HG03565 (cell line): ENCODE data around the gene CBX2.

Source experiments
- ATAC-seq: cut with Tn5 transposase; IDR thresholded peaks from one replicate; pipeline ENCODE4 v1.9.1; 2021; ENCODE audit warnings: mild to moderate bottlenecking, moderate library complexity; ENCODE audit not compliant: unreplicated experiment

CBX2 gene

DNA sequence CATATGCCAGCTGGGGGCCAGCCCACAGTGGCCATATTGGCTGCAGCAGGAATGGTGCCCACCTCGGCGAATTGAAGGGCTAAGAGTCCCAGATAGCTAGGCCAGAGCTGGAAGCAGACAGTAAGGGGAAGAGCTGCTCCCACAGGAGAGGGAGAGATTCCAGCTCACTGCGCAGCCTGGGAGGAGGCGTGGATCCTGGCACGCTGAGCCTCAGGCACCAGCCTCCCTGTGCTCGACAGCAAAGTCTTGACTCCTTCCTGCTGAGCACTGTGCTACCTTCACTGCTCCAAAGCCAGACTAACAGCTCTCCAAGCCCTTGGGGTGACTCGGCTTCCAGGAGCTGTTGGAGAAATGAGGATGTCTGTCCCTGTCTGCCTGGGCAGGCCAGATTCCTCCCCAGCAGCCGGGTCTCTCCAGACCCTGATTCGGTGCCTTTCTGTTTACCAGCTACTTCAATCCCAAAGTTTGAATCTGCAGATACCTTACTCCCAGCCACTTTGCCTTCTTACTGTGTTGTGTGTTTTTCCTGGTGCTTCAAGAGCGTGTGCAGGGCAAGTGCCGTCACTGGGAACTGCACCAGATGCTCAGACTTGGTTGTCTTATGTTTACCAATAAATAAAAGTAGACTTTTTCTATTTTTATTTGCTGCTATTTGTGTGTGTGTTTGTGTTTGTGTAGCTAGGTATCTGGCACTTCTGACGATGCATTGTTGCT, 9.1 kb downstream of the CBX2 start:
- ATAC-seq = no peak

DNA sequence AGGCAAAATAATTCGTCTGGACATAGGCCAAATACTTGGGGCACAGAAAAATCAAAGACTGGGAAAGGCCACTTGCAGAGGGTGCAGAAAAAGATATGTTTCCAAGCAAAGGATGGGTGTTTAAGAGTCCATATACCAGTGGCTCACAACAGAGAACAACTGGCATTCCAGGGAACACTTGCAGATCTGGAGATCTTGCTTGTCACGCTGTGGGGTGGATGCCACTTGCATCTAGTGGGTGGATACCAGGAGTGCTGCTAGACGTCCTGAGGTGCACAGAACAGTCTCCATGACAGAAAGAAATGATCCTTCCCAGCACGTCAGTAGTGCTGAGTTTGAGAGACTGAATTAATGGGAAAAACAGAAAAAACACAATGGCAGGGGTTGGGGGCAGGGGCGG, 10.5 kb downstream of the CBX2 start:
- ATAC-seq = no peak

DNA sequence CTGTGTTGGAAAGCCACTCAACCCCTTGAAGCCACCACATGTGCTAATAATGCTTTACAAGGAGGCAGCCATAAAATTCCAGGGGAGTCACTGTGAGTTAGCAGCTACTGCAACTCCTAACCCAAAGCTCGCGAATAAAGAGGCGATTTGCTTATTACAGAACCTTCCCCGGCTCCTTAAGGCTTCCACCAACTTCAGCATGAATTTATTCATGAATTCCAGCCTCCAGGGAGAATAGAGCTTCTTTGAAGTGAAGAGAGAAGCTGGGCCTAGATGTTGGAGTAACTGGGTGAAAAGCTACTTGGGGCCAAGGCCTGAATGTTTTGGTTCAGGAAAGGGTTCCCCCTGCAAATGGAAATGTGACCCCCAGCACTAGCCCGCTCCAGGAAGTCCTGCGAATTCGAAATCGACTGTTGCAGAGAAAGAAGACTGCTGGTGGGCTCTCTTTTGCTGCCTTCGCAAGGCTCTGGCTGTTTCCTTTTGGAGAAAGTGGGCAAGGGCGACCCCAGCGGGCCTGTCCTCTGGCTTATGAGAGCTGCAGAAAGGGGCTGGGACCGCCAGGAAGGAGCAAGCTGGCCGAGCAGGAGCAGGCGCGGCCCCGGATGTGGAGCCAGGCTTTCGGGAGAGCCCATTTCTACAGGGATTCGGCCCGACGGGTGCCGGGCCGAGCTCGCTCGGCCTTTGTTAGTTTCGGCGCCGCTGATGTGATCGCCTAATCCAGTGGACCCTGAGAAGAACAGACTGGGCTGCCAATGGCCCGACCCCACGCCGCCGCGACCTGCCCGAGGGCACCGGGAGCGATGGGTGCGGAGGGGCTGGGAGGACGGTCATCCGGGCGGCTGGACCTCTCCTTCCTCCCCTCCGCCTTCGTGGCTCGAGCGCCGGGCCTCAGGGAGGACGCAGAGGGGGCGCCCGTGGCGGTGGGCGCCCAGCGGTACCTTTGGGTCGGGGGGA, 11.3 kb downstream of the CBX2 start:
- no peak for ATAC-seq

DNA sequence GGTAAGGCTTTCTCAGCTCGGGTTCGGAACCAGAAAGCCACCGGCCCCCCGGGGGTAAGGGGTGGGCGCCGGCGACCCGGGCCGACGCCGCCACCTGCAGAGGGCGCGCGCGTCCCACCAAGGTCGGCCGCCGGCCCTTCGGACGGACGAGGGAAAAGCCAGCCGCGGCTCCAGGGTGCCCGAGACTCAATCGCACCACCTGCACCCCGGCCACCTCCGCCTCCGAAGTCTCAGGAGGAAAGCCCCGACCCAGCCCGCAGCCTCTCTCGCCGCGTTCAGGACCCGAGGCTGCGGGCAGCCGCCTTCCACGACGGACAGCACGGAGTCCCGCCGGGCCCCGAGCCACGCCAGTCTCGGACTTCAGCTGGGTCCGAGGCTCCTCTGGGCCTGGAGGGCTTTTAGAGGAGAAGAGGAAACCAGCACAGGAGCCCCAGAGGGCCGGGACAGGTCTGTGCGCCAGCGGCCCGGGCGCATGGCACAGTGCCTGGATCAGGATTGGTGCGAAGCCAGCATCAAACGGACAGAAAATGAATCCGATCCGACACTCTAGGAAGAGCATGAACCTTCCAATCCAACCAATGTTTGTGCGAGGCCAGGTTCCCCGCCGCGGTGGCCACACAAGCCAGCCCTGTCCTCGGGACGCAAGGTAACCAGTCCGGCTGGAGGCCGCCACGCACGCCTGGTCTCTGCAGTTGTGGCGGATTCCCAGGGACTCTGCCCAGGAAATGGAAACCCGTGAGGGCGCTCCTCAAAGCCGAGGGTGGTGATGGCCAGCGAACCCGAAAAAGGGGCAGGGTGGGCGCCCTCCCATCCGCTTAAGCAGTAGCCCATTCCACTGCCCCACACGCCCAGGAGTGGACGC, 12.2 kb downstream of the CBX2 start:
- no peak for ATAC-seq

DNA sequence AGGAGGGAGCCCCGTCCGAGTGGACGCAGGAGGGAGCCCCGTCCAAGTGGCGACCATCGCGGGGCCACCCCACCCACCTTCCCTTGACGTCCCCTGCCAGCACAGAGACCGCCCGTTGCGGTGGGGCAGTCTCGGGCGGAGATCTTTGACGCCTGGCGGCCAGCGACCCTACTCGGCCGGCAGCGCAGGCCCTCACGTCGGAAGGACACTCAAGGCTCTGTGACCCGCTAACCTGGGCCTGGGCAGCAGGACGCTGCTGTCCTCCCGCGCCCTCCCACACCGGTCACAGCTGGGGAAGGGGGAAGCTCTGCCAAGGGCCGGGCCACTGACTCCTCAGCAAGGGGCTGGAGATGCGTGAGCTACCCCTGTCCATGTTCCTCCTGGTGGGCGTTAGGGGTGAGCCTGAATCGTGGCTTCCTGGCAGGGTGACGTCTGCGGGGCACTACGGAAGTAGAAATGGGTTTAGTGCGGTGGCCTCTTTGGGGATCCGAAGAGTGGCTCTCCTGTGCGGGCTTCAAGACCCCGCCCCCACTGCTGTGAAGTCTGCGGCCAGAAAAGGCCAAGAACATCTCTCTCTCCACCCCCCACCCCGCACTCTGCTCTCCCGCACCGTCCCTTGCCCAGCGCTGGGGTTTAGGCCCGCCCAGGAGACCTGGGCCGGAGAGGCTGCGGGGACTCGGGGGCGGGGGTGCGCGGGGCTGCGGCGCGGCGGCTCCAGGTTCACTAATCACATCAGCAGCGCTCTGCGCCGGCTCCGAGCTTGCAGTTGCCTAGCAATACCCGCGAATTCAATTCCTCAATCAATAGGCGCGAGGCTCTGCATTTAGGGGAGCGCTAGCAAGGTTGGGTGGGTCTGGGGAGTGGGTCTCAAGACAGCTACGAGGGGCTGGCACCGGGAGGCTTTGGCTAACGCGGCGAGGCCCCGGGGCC, 13.1 kb downstream of the CBX2 start:
- ATAC-seq = no peak

DNA sequence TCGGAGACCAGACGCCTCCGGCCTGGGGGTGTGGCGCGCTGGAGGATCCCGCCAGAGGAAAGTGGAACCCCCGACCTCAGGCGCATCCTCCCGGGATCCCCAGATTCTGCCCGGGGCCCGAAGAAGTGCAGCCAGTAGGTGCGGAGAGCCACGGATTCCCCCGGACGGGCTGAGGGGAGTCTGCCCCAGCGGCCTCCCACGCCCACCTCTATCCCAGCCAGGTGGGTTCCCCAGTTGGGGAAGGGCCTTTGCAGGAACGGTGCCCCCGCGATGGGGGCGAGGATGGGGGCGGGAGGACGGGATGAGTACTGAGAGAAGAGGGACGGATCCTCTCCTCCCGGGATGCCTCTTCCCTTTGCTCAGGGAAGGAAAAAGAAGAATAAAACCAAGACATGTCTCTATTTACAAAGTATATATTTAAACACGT, 13.8 kb downstream of the CBX2 start:
- no peak for ATAC-seq

DNA sequence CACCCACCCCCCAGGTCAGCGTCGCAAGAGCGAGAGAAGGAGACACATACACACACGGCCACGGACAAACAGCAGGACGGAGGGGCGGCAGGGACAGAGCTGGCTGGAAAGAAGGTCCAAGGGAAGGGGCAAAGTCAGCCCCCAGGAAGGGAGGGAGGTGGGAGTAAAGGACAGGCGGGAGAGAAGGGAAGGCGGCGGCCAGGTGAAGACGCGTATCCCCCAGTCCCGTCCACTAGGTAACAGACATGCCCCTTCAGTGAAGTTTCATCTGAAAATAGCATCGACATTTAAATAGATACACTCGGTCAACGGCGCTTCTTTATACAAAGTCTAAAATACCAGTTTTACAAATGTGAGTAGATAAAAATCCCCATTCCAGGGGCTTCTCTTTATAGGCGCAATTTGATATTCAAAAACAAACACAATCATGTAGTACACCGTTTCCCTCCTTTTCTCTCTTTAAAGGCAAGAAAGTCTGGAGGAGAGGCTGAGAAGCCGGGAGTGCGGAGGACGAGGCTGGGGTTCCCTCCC, 14.5 kb downstream of the CBX2 start:
- ATAC-seq = no peak

DNA sequence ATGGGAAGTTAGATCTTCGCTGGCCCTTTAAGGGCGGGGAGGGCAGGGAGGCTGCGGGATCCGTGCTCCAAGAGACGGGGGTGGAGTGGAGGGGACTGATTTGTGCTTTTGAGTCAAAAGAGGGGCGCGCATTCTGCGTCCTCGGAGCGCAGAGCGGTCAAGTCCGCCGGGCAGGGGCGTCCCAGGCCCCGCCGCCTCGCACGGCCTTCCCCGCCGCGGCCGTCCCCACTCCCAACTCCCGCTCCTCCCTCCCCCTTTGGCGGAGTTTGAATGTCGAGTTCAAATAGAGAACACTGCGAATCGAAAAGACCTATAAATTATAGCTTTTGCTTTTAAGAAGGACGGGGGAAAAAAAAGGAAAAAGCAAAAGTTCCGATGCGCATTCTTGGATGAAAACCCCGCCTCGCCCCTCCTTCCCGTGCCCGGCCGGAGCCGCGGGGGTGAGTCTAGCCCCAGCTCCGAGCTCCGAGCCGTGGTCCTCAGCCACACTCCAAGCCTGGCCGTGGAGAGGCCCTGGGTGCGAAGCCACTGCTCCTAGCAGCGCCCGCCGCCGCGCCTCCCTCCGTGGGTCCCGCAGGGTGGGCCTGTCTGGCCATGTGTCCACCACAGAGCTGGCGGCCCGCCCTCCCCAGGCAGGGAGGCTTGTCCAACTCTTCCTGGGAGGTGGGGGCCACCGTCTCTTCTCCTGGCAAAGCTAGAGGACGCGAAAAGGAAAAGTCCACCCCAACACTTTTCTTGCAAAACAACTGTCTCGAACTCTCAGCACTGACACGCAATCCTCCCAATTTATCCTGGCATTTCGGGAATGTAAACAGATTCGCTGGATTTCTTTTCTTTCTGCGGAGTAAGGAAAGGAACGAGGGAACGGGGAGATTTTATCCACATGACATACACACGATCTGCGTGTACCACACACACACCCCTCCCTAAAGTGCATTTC, 15.3 kb downstream of the CBX2 start:
- ATAC-seq = no peak

DNA sequence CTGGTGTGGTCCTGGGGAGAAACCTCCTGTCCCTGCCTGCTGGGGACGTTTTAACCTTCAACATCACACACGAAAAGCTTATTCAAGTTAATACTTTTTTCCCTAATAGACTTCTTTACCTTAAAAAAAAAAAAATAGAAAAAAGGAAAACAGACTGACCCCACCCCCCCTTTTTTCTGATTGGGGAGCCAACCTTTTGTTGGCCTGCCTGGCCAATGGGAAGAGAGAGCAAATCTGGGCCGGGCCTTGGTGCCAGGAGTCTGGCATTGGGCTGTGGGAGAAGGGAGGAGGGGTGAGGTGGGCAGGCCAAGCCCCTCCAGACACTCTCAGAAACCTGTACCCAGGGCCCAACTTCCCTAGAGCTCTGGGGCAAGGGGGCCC, 16.0 kb downstream of the CBX2 start:
- no peak for ATAC-seq

DNA sequence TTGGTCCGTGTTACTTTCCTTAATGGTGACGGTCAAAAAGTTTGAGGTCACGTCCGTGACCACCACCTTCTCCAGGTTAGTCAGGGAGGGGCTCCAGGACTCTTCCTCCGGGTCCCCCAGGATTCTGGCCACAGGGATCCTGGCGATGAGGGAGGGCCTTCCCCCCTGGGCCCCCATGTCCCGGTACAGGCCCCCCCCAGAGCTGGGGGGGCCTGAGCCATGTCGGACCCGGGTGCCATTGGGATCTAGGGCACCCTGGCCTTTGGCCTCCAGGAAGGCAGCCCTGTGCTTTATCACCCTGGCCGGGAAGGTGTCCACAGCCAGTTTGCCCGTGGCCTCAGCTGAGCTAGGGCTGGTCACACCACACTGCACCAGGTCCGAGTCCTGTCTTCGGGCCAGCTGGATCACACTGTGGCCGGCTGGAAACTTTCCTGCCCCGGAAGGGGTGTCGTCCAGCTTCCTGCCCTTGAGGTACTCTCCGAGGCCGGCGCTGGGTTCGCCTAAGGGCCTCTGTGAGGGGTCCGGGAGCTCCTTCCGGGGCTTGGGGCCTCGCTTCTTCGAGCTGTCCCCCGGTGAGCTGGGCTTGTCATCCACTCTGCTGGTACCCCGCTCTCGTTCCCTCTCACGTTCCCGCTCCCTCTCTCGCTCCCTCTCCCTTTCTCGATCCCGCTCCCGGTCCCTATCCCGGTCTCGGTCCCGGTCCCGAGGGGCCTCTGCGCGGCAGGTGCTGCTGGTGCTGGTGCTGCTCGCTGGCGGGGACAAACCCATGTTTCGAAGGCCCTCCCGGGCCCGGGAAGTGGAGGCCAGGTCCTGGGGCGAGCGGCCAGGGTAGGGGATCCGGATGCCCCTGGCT, 16.9 kb downstream of the CBX2 start:
- ATAC-seq = no peak

DNA sequence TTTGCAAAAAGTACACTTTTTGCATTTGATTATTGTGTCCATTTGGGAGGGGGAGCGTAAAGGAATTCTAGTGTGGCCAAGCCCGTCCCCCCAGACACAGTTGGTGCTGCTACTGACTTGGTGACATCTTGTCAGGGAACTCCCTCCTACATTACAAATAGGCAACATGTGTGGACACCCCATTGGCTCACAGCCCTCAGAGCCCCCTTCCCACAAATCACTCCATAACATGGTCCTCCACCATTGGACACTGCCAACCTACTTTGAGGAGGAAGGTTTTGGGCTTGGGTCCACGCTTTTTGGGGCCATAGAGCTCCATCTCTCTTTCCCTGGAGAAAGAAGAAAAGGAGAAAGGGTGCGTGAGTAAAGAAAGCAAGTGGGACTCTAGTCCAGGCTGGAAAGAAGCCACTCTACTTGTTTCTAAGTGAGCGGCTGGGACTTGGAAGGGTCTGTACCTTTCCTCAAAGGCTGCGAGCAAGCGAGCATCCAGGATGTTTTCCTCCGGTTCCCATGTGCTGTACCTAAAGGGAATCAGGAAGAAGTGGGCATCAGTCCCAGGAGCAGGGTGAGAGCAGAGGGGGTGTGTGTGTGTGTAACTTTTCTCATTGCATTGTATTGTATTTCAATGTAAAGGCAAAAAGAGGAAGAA, 18.0 kb downstream of the CBX2 start:
- no peak for ATAC-seq

DNA sequence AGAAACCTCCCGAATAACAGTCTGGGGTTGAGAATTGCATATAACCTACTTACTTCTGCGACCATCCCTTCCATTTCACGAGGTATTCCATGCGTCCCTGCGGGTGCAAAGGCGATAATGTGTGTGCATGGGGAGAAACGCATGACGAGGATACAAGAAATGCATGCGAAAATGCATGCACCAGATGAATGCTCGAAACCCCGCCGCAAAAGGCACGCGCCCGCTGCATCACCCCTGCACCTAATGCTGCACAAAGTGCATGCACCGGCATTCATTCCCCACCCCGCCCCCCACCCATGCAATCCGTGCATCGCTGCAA, 18.5 kb downstream of the CBX2 start:
- ATAC-seq = no peak

DNA sequence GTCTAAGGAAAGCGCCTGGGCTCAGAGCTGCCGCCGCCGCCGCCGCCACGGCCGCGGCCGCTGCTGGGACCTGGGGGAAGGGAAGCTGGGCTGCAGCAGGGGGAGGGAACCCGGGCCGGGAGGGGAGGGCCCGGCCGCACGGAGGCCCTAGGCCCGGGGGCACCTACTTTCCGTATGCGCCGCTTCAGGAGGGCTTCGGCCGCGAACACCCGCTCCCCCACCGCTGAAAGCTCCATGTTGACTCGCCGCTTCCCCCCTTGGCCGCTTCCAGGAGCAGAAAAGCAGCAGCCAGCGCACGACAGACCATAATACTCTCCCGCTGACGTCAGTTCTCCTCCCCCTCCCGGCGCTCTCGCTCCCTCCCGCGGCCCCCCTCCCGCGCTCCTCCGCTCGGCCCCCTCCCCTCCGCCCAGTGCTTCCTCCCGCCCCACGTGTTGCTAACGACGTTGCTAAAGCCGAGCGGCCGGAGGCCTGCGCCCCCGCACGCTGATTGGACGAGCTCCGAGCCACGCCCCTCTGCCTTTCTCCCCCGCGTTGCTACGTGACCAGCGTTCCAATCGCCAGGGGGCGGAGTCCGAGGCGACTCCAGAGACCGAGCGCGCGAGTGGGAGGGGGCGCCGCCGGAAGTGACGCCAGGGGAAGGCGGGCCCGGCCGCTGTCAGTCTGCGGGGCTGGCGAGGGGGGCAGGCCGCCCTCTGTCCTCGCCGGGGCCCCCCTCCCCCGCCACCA, 19.0 kb downstream of the CBX2 start, which contains the start of gene CBX8:
Gene CBX8 (minus strand): TSS at position 315 of the 729 bp plus-strand sequence. CDS start 79 bp downstream, at position 236.
- ATAC-seq = peak; percentile 81

DNA sequence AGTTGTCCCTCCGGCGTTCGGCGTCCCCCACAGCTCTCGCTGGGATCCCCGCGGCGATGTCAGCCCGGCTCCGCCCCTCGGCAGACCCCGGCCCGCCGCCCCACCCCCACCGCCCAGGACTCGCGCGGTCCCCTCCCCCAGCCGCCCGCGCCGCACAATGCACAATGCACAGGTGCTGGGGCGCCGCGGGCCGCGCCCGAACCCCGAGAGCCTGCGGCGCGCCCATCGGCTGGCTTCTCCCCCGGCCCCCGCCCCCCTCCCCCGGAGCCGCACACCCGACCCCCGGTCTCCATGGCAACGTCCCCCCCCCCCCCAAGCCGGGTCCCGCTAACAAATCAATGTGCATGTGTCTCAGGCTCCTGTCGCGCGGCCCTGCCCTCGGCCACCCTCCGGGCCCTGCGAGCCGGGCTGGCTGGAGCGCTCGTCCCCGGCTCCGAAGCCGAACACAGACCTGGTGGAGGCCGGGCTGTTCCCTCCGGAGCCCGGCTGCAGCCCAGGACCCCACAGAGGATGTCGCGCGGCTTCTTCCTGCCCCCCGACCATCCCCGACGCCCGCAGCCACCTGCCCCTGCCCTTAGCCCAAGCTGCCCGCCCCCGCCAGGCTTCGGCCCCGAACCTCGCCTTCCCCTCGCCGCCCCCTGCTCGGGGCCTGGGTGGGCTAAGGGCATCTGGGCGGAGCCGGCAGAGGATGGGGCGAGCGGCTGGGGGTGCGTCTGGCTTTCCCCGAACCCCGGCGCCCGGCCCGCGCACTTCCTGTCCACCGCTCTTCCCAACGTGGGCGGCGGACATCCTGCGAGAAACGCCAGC, 19.7 kb downstream of the CBX2 start:
- no peak for ATAC-seq

DNA sequence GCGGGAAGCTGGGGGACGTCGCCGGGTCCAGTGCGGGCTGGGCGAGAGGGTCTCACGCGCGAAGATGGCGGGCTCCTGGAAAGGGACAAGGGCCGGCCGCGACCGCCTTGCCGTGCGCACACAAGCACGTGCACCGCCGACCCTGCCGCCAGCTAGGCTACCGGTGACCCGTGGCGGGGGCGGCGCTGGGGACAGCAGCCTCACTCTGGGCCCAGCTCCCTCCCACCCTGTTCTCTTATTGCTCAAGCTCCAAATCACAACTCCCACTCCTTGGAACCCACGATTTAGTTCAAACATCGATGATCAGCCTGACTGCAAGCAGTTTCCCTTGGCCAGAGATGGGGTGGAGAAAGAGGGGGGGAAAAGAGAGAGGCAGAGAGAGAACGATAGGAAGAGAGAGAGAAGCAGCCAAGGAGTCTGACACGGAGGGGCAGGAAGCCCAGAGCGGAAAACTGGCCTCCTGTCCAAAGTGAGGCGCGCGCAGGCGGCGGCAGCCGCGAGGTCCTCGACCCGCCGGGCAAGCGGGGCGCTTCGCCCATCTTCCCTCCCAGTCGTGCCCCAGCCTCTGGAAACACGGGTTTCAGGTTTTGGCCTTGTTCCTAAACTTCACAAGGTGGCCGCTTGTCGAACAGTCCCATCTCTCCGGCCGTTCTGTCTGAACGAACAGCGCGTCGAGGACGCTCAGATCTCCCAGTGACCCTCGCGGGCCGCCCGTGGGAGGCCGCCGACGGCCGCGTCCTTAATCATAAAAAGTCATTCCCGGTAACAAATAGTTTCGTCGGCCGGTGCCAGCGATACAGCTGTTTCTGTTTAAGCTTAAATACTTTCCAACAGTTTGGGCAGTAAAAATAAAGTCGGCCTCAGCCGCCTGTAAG, 20.6 kb downstream of the CBX2 start:
- ATAC-seq = no peak
